ENCODE data around the gene IQCK.

DNA sequence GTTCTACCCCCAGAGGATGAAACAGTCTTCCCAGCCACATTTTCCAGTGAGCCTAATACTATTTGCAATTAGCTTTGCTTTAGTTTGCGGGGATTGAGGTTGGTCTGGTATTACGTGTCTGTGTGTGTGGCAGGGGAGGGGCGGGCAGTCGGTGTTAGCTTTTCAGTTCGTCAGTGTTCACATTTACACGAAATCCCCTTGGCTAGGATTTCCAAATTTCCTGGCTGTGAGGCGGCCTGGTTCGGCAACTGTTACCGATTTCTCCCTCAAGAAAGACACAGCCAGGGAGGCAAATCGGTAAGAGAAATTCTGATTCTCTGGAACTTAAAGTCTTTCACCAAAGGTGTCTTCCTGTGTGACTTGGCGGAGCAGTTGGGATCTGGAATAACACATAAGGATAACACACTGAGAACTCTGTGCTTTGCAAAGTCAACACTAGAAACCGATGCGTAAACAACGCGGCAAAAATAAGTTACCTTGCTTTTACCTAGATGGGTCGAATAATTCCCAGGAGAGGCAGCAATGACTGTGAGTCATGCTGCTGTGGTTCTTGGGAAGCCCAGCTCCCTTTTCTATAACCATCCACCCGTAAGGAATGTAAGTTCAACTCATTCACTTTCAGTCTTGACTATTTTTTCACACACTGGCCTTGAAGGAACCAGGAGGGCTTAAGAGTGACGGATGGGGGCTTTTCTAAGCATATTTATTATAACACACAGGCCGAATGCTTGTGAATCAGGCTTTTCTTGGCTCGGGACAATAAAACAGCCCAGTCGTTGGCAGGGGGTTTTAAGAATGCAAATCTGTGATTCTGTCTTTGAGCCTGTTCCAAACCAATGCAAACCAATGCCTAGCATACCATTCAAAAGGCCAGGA is 142.3 kb downstream of the IQCK start:
- TF ChIP-seq FOXA1 (IDR thresholded peaks at IDR 0.05) = no peak
- no peak for TF ChIP-seq SUZ12 (IDR thresholded peaks at IDR 0.05)
- no peak for TF ChIP-seq ZNF384 (IDR thresholded peaks at IDR 0.05)
- TF ChIP-seq TARDBP (IDR thresholded peaks at IDR 0.05) = no peak
- TF ChIP-seq NFRKB (IDR thresholded peaks at IDR 0.05) = no peak
- TF ChIP-seq ARNT (IDR thresholded peaks at IDR 0.05) = no peak
- no peak for TF ChIP-seq LEF1 (IDR thresholded peaks at IDR 0.05; ENCODE audit: borderline replicate concordance)
- TF ChIP-seq ELF4 (IDR thresholded peaks at IDR 0.05) = no peak
- no peak for TF ChIP-seq FOXM1 (IDR thresholded peaks at IDR 0.05; ENCODE audit: borderline replicate concordance)
- no peak for TF ChIP-seq SP1 (IDR thresholded peaks at IDR 0.05)
- no peak for TF ChIP-seq BHLHE40 (IDR thresholded peaks at IDR 0.05; ENCODE audit: borderline replicate concordance)
- no peak for TF ChIP-seq CTBP1 (IDR thresholded peaks at IDR 0.05; ENCODE audit: borderline replicate concordance)
